Left ventricle myocardium inferior (tissue), 1 donor: ENCODE data around the gene RXRA. TPM values are rescaled to one million over a fixed set of nuclear protein-coding genes. Genes with fewer than 3 reads are reported as not detected.
A peak's percentile ranks its signal among the peaks of the same experiment; 100 is the strongest.

Source experiments
- DNase-seq: peaks from one replicate; pipeline ENCODE4 v3.0.0-alpha.2; 2020
- H3K27ac ChIP-seq: fragments of 200-600 bp; replicated peaks from 2 replicates; pipeline ENCODE4 v1.8.0; 2021
- H3K27me3 ChIP-seq: fragments of 200-600 bp; 2 replicates; pipeline ENCODE4 v1.8.0; 2021; ENCODE audit warnings: low read depth
- H3K36me3 ChIP-seq: fragments of 200-600 bp; 2 replicates; pipeline ENCODE4 v1.8.0; 2021
- H3K4me1 ChIP-seq: fragments of 200-600 bp; 2 replicates; pipeline ENCODE4 v1.8.0; 2021
- H3K4me3 ChIP-seq: fragments of 200-600 bp; 2 replicates; pipeline ENCODE4 v1.8.0; 2021; ENCODE audit warnings: mild to moderate bottlenecking, moderate library complexity
- H3K9me3 ChIP-seq: fragments of 200-600 bp; replicated peaks from 2 replicates; pipeline ENCODE4 v1.8.0; 2021
- intact Hi-C: fragments of 100-400 bp; cut with micrococcal nuclease; formaldehyde crosslinking; loops from one replicate; pipeline ENCODE4 v1.11.0; 2022
- total RNA-seq: library from RNA; stranded (reverse); fragmentation: NEBNext Ultra II Directional; extraction: Animal tissue kit (Norgen Biotek cat#: 25700); gene quantifications from one replicate; pipeline ENCODE4 v1.2.1, GENCODE V29; 2021
- TF ChIP-seq, protein P1 (sequence below): fragments of 200-600 bp; IDR thresholded peaks from 2 replicates; pipeline ENCODE4 v1.8.0; 2021; ENCODE audit warnings: antibody characterized with exemption, mild to moderate bottlenecking, borderline replicate concordance
- donor health status: DM: no; HTN: yes; CAD: no; lungs with severe emphysema.

RXRA gene
- total RNA-seq, 1 donor from 2014 or later = 57.1 TPM

DNA sequence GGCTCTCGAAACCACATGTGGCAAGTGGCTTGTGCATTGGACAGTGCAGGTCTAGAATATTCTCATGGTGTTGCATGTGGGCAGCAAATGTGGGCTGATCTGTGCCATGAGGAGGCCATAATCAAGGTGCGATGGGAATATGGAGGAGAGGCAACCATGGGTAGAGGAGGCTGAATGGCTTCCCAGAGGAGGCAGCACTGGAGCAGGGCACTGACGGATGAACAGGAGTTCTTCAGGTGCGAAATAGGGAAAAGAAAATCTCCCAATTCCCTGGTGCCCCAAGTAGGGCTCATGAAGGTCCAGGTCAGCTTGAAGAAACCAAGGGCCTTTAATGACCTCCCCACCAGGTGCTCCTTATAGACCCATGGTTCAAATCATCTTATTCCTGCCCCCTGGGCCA lies 126.5 kb downstream of the RXRA start:
- no peaks in the 10 kb centered on the region for H3K27me3 ChIP-seq
- peaks cover 26% of the 10 kb centered on the region for H3K4me1 ChIP-seq
- no peak overlapping the region for H3K4me3 ChIP-seq
- TF ChIP-seq, protein P1, sequence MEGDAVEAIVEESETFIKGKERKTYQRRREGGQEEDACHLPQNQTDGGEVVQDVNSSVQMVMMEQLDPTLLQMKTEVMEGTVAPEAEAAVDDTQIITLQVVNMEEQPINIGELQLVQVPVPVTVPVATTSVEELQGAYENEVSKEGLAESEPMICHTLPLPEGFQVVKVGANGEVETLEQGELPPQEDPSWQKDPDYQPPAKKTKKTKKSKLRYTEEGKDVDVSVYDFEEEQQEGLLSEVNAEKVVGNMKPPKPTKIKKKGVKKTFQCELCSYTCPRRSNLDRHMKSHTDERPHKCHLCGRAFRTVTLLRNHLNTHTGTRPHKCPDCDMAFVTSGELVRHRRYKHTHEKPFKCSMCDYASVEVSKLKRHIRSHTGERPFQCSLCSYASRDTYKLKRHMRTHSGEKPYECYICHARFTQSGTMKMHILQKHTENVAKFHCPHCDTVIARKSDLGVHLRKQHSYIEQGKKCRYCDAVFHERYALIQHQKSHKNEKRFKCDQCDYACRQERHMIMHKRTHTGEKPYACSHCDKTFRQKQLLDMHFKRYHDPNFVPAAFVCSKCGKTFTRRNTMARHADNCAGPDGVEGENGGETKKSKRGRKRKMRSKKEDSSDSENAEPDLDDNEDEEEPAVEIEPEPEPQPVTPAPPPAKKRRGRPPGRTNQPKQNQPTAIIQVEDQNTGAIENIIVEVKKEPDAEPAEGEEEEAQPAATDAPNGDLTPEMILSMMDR = no peak
- no peaks in the 10 kb centered on the region for H3K36me3 ChIP-seq
- H3K27ac ChIP-seq = no peak overlapping the region
- H3K9me3 ChIP-seq = peaks cover 14% of the 10 kb centered on the region
- no peak for DNase-seq
- intact Hi-C loops = loop anchor here (5.0 kb wide), 1 partner anchor 285 kb away; no protein-coding TSS in a partner anchor

DNA sequence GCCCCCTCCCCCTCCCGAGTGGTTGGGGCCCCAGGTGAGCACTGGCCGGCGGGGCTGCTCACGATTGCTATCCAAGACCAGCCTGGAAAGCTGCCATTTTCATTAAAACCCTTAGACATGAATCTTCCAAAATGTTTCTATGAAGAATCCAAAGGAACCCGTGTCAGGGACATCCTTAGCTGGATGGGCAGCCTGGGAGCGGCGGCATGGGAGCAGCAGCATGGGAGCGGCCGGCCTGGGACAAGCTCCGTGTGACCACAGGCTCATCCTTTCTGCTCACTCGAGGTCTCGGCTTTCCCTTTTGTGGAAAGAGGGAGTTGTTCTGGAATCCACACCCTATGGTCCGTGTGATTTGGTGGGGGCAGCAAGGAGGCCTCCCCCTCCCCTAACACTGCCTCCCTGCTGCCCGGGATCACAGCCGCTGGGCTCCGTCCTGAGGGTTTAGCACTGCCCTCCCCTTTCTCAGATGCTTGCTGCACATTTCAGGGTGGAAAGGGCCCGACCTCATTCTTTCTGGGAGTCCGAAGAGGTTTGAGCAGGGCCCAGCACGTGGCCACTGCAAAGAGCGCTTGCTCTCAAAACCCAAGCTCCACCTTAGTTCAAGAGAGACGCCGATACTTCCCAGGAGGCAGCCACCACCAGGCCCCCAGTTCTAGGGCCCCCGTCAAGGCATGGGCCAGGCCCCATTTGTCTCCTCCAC lies 127.7 kb downstream of the RXRA start:
- intact Hi-C loops = loop anchor here (5.0 kb wide), 1 partner anchor 283 kb away; no protein-coding TSS in a partner anchor
- Histone ChIP-seq H3K36me3 (no peaks in the 10 kb centered on the region), H3K27ac (no peak overlapping the region), H3K9me3 (peaks cover 5% of the 10 kb centered on the region), H3K4me1 (peaks cover 31% of the 10 kb centered on the region), H3K4me3 (no peak overlapping the region), H3K27me3 (no peaks in the 10 kb centered on the region)
- DNase-seq = no peak
- TF ChIP-seq, protein P1 = no peak

DNA sequence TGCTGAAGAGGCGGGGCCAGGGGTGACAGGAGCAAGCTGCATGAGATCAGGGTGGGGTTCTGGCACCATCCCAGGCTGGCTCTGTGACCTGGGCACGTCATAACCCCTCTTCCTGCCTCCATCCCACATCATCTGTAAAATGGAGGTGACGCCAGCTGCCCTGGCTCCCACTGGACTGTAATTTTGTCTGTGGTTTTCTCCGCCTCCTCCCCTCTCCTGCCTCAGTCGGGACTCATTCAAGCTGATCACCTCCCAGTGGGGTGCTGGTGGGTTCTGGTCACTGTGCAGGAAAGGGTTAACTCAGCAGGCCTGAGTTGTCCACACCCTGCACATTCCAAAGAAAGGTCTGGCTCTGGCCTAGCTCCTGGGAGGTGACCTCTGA lies 128.2 kb downstream of the RXRA start:
- Histone ChIP-seq H3K4me3 (no peak overlapping the region), H3K9me3 (no peaks in the 10 kb centered on the region), H3K27me3 (no peaks in the 10 kb centered on the region), H3K4me1 (peaks cover 31% of the 10 kb centered on the region), H3K36me3 (no peaks in the 10 kb centered on the region), H3K27ac (no peak overlapping the region)
- TF ChIP-seq, protein P1 = no peak
- DNase-seq = no peak
- intact Hi-C loops = loop anchor here (5.0 kb wide), 1 partner anchor 283 kb away; no protein-coding TSS in a partner anchor

DNA sequence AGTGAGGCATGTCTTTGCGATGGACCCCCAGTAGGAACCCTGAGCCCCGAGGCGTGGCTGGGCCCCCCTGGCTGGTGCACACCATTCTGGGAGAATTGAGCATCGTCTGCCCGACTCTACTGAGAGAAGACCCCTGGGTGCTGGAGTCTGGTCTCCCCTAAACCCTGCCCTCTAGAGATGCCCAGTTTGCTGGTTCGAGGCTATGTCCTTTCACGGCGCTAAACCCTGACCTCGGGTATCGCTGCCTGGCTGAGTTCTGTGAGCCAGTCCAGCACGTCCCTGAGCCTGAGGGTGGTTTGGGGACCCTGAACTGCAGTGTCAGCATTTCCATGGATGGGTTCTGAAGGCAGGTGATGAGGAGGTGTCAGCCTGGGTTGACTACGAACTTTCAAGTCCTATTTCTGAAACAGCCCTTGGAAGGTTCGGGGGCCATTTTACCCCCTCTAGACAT lies 128.8 kb downstream of the RXRA start:
- H3K4me1 ChIP-seq = peaks cover 28% of the 10 kb centered on the region
- peak overlapping the region; percentile 94 for H3K27ac ChIP-seq
- intact Hi-C loops = no loop called here

DNA sequence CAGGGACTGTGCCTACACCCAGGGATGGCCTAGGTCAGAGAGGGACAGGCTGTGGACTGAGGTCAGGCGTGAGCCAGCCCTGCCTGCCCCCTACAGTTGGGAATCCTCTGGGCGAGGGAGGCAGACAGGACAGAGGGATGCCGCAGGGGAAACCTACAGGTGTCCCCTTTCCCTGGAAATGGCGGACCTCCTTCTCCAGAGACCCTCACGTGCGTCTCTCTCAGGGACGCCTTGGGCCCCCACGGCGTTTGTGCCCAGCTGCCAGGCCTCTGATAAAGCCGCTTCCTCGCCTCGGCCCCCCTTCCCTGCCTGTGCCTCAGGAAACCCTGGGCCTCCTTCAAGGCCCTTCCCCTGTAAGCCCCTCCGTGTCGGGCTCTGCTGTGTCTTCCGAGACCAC lies 129.3 kb downstream of the RXRA start:
- H3K4me3 ChIP-seq = peak overlapping the region; percentile 57
- intact Hi-C loops = no loop called here
- peak overlapping the region; percentile 94 for H3K27ac ChIP-seq
- H3K4me1 ChIP-seq = peaks cover 28% of the 10 kb centered on the region
- TF ChIP-seq, protein P1 = no peak
- H3K9me3 ChIP-seq = no peaks in the 10 kb centered on the region
- no peaks in the 10 kb centered on the region for H3K36me3 ChIP-seq
- H3K27me3 ChIP-seq = no peaks in the 10 kb centered on the region
- DNase-seq = no peak

More for the DNA sequence above, 128.8 kb downstream of the RXRA start:
- Histone ChIP-seq H3K9me3 (no peaks in the 10 kb centered on the region), H3K36me3 (no peaks in the 10 kb centered on the region), H3K27me3 (no peaks in the 10 kb centered on the region), H3K4me3 (no peak overlapping the region)
- TF ChIP-seq, protein P1 = no peak
- DNase-seq = no peak
